Vagina (tissue), 2 donors: ENCODE data around the gene DCC. TPM values are rescaled to one million over a fixed set of nuclear protein-coding genes. Genes with fewer than 3 reads are reported as not detected.

Source experiments
- DNase-seq, 2 donors: peaks; one replicate each; pipeline ENCODE4 v3.0.0-alpha.2; 2017; ENCODE audit errors: extremely low spot score in 2 of 2
- H3K27ac ChIP-seq: fragments of 200-600 bp; sonication (generic); one replicate; pipeline ENCODE4 v1.5.1; 2019
- H3K27me3 ChIP-seq: fragments of 200-600 bp; sonication (generic); one replicate; pipeline ENCODE4 v1.5.1; 2019
- H3K36me3 ChIP-seq, 2 donors: fragments of 200-600 bp; sonication (generic); one replicate each; pipeline ENCODE4 v1.5.1; 2017 to 2019
- H3K4me1 ChIP-seq: fragments of 200-600 bp; sonication (generic); one replicate; pipeline ENCODE4 v1.5.1; 2019
- H3K4me3 ChIP-seq, 2 donors: fragments of 200-600 bp; sonication (generic); 1 replicate in 1 of 2; 2 replicates in 1 of 2; pipeline ENCODE4 v1.5.1; 2016 to 2019
- H3K9me3 ChIP-seq: fragments of 200-600 bp; sonication (generic); one replicate; pipeline ENCODE4 v1.5.1; 2019
- POLR2A ChIP-seq, 2 donors: fragments of 450-650 bp; IDR thresholded peaks; one replicate each; pipeline ENCODE4 v1.6.1; 2017; ENCODE audit warnings: antibody characterized with exemption in 2 of 2, mild to moderate bottlenecking in 2 of 2, moderate library complexity in 2 of 2
- POLR2AphosphoS5 ChIP-seq, 2 donors: sonication (generic); formaldehyde crosslinking; IDR thresholded peaks; one replicate each; pipeline ENCODE4 v1.9.0; 2017; ENCODE audit warnings: antibody characterized with exemption in 2 of 2, mild to moderate bottlenecking in 2 of 2, low read depth in 1 of 2; ENCODE audit not compliant: insufficient read depth in 1 of 2
- intact Hi-C: fragments of 100-400 bp; cut with DNase I; formaldehyde crosslinking; loops from one replicate; pipeline ENCODE4 v1.15.1; 2023
- total RNA-seq: library from RNA; depleted of rRNA; stranded (reverse); fragments of >200 nt; gene quantifications from one replicate; pipeline ENCODE4 v1.2.3, GENCODE V29; 2016
- TF ChIP-seq, protein P1 (sequence below), 3 experiments: fragments of 450-650 bp in 2 of 3; fragments of 200-600 bp in 1 of 3; sonication (generic) in 1 of 3; IDR thresholded peaks; one replicate each; pipeline ENCODE4 v1.5.1; 2017 to 2019; ENCODE audit warnings: antibody characterized with exemption in 3 of 3, mild to moderate bottlenecking in 2 of 3, moderate library complexity in 2 of 3

Gene DCC
- total RNA-seq, 1 donor from 2014 or later: not detected

DNA sequence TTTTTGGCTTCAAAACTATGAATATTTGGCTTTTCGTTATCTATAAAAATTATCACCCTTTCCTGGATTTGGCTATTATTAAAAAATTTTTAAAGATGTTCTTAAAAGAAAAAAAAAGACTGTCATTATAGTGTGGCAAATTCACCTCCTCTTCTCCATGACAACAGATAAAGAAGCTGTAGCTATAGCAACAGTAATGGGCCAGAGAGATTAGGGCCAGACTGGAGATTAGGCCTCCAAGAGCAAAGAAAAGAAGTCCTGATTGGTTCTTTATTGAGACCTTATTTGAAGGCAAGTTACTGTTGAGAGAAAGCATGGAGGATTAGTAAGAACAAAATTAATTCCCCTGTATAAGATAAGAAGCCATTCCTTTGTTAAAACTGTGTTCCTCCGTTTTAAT is 812.5 kb downstream of the DCC start:
- intact Hi-C loops: no loop called here
- Histone ChIP-seq H3K4me3 (no peak overlapping the region), H3K9me3 (no peaks in the 10 kb centered on the region), H3K36me3 (no peaks in the 10 kb centered on the region), H3K27ac (no peak overlapping the region), H3K27me3 (no peaks in the 10 kb centered on the region), H3K4me1 (no peaks in the 10 kb centered on the region)
- DNase-seq: no peak
- TF ChIP-seq, protein P1, sequence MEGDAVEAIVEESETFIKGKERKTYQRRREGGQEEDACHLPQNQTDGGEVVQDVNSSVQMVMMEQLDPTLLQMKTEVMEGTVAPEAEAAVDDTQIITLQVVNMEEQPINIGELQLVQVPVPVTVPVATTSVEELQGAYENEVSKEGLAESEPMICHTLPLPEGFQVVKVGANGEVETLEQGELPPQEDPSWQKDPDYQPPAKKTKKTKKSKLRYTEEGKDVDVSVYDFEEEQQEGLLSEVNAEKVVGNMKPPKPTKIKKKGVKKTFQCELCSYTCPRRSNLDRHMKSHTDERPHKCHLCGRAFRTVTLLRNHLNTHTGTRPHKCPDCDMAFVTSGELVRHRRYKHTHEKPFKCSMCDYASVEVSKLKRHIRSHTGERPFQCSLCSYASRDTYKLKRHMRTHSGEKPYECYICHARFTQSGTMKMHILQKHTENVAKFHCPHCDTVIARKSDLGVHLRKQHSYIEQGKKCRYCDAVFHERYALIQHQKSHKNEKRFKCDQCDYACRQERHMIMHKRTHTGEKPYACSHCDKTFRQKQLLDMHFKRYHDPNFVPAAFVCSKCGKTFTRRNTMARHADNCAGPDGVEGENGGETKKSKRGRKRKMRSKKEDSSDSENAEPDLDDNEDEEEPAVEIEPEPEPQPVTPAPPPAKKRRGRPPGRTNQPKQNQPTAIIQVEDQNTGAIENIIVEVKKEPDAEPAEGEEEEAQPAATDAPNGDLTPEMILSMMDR (IDR thresholded peaks at IDR 0.05): no peak
- no peak for TF ChIP-seq POLR2AphosphoS5 (IDR thresholded peaks at IDR 0.05; ENCODE audit: insufficient read depth in 1 of 2, low read depth in 1 of 2)
- no peak for TF ChIP-seq POLR2A (IDR thresholded peaks at IDR 0.05)

DNA sequence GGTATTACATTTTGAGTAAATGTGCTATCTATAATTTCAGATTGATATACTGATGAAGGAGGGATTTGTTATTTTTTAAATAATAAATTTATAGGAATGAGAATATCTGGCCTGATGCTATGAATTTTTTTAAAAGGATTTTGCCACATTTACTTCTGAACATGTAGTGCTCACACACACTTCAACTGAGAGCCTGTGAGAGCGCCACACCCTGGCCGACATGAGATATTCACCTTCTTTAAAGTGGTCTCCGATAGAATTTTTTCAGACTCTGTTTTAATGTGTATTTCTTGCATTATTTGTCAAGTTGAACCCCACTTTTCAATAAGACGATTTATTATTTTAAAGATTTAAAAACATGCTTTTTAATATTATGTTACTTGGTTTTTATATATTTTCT is 813.3 kb downstream of the DCC start:
- no peak overlapping the region for H3K27ac ChIP-seq
- no peaks in the 10 kb centered on the region for H3K27me3 ChIP-seq
- TF ChIP-seq POLR2AphosphoS5 (IDR thresholded peaks at IDR 0.05; ENCODE audit: insufficient read depth in 1 of 2, low read depth in 1 of 2) (no peak), POLR2A (IDR thresholded peaks at IDR 0.05) (no peak)
- TF ChIP-seq, protein P1 (IDR thresholded peaks at IDR 0.05): no peak
- no peak overlapping the region for H3K4me3 ChIP-seq
- no peaks in the 10 kb centered on the region for H3K4me1 ChIP-seq
- H3K9me3 ChIP-seq: no peaks in the 10 kb centered on the region
- intact Hi-C loops: no loop called here
- DNase-seq: no peak
- no peaks in the 10 kb centered on the region for H3K36me3 ChIP-seq

DNA sequence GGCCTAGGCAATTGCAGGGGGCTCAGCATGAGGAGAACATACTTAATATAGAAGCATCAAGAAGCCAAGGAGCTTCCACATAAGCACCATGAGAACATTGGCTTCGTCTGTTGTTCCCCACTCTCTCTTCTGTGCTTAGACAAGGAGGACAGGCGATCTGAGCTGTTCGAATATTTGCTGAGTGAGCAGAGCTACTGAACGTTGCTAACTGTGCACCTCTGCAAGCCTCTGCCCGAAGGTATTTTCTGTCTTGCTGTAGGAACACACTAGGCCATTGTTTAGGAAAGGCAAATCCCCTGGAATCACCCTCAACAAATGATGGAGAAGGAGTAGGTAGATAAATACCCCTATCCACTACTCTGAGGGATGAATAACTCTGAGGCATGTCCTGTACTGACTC is 813.8 kb downstream of the DCC start:
- no peak for DNase-seq

DNA sequence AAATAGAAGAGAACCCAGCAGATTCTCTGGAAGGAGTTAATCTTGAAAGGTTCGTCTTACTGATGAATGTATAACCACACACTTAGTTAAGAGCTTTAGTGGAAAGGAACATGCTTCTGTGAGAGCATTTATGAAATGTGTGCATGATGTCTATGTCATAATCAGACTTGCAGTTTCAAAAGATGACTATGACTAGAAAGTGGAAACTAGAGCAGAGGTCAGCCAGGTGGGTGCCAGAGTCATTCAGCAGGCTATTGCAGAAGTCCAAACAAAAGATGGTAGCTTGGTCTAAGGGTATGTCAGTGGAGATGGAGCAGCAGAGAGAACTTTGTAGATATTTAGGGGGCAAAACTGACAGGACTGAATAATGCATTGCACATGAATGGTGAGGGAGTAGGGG is 825.8 kb downstream of the DCC start:
- intact Hi-C loops: no loop called here

More for the DNA sequence above, 813.8 kb downstream of the DCC start:
- Histone ChIP-seq H3K9me3 (no peaks in the 10 kb centered on the region), H3K27me3 (no peaks in the 10 kb centered on the region), H3K27ac (no peak overlapping the region), H3K36me3 (no peaks in the 10 kb centered on the region), H3K4me1 (no peaks in the 10 kb centered on the region), H3K4me3 (no peak overlapping the region)
- no peak for TF ChIP-seq POLR2AphosphoS5 (IDR thresholded peaks at IDR 0.05; ENCODE audit: insufficient read depth in 1 of 2, low read depth in 1 of 2)
- TF ChIP-seq, protein P1 (IDR thresholded peaks at IDR 0.05): no peak
- no peak for TF ChIP-seq POLR2A (IDR thresholded peaks at IDR 0.05)
- intact Hi-C loops: no loop called here

DNA sequence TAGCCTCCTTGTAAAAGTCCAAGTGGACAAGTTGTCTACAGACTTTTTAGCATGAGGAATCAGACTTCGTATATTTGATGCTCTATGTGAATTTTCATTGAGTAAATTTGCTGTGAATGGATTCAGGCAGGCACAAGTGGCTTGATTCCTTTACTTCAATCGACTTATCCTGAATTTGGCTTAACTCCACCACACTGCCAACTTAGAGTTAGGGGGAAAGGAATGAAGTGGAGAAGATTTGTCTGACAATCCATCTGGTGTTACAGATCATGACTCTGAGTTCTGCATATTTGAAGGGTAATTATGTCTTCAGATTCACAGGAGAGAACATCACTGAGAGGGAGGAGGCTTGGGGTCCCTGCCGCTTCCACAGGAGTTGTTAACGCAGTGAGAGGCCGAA is 829.3 kb downstream of the DCC start:
- no peaks in the 10 kb centered on the region for H3K36me3 ChIP-seq
- no peaks in the 10 kb centered on the region for H3K27me3 ChIP-seq
- H3K27ac ChIP-seq: no peak overlapping the region
- no peak for TF ChIP-seq POLR2AphosphoS5 (IDR thresholded peaks at IDR 0.05; ENCODE audit: insufficient read depth in 1 of 2, low read depth in 1 of 2)
- TF ChIP-seq, protein P1 (IDR thresholded peaks at IDR 0.05): no peak
- no peak for TF ChIP-seq POLR2A (IDR thresholded peaks at IDR 0.05)
- no peaks in the 10 kb centered on the region for H3K4me1 ChIP-seq
- intact Hi-C loops: no loop called here
- DNase-seq: no peak
- H3K4me3 ChIP-seq: no peak overlapping the region
- no peaks in the 10 kb centered on the region for H3K9me3 ChIP-seq

More for the DNA sequence above, 825.8 kb downstream of the DCC start:
- no peak overlapping the region for H3K27ac ChIP-seq
- H3K27me3 ChIP-seq: no peaks in the 10 kb centered on the region
- no peak for TF ChIP-seq POLR2AphosphoS5 (IDR thresholded peaks at IDR 0.05; ENCODE audit: insufficient read depth in 1 of 2, low read depth in 1 of 2)
- TF ChIP-seq, protein P1 (IDR thresholded peaks at IDR 0.05): no peak
- TF ChIP-seq POLR2A (IDR thresholded peaks at IDR 0.05): no peak
- no peaks in the 10 kb centered on the region for H3K9me3 ChIP-seq
- no peak overlapping the region for H3K4me3 ChIP-seq
- no peaks in the 10 kb centered on the region for H3K4me1 ChIP-seq
- DNase-seq: no peak
- no peaks in the 10 kb centered on the region for H3K36me3 ChIP-seq
